ENCODE results near the gene SLC9C1. TPM values are rescaled to one million over a fixed set of nuclear protein-coding genes. Genes with fewer than 3 reads are reported as not detected.

SLC9C1 gene
- total RNA-seq, 1 donor from 2014 or later, result not detected

GRCh38 chr3:112304611-112305010 lies 10.6 kb upstream of the SLC9C1 start:
- no peak overlapping the region for H3K27ac ChIP-seq
- no peaks in the 10 kb centered on the region for H3K9me3 ChIP-seq
- H3K36me3 ChIP-seq, result no peaks in the 10 kb centered on the region
- DNase-seq, result no peak
- intact Hi-C loops (cut with DNase I), result no loop called here
- peaks cover 25% of the 10 kb centered on the region for H3K4me1 ChIP-seq
- H3K4me3 ChIP-seq, result no peak overlapping the region
- H3K27me3 ChIP-seq (ENCODE audit: low read depth), result no peaks in the 10 kb centered on the region
- ATAC-seq, result no peak
- no peak for TF ChIP-seq CTCF (IDR thresholded peaks at IDR 0.05)

GRCh38 chr3:112303764-112304325 lies 9.8 kb upstream of the SLC9C1 start:
- no peak for DNase-seq
- TF ChIP-seq CTCF (IDR thresholded peaks at IDR 0.05), result no peak
- Histone ChIP-seq H3K36me3 (no peaks in the 10 kb centered on the region), H3K27me3 (ENCODE audit: low read depth) (no peaks in the 10 kb centered on the region), H3K4me3 (peak overlapping the region; percentile 51), H3K27ac (peak overlapping the region; percentile 4), H3K9me3 (no peaks in the 10 kb centered on the region), H3K4me1 (peaks cover 25% of the 10 kb centered on the region)
- intact Hi-C loops (cut with DNase I), result no loop called here
- ATAC-seq, result peak; percentile 51 to 52

GRCh38 chr3:112302881-112303763 lies 9.1 kb upstream of the SLC9C1 start:
- H3K27me3 ChIP-seq (ENCODE audit: low read depth), result no peaks in the 10 kb centered on the region
- no peaks in the 10 kb centered on the region for H3K9me3 ChIP-seq
- ATAC-seq (peak in 1 of 2 donors; percentile 6), DNase-seq (no peak)
- no peak for TF ChIP-seq CTCF (IDR thresholded peaks at IDR 0.05)
- intact Hi-C loops (cut with DNase I), result no loop called here
- peaks cover 25% of the 10 kb centered on the region for H3K4me1 ChIP-seq
- H3K27ac ChIP-seq, result peak overlapping the region; percentile 4
- no peaks in the 10 kb centered on the region for H3K36me3 ChIP-seq
- H3K4me3 ChIP-seq, result peak overlapping the region; percentile 51

- intact Hi-C loops (cut with DNase I), result no loop called here
- DNase-seq, result no peak
- H3K36me3 ChIP-seq, result no peaks in the 10 kb centered on the region
- H3K27ac ChIP-seq, result no peak overlapping the region
- no peak for ATAC-seq
- TF ChIP-seq CTCF (IDR thresholded peaks at IDR 0.05), result no peak
- peaks cover 25% of the 10 kb centered on the region for H3K4me1 ChIP-seq
- no peaks in the 10 kb centered on the region for H3K9me3 ChIP-seq
- H3K4me3 ChIP-seq, result no peak overlapping the region
- no peaks in the 10 kb centered on the region for H3K27me3 ChIP-seq (ENCODE audit: low read depth)
These were observed 8.3 kb upstream of the SLC9C1 start for GRCh38 chr3:112302150-112302830.

- DNase-seq, result no peak
- intact Hi-C loops (cut with DNase I), result no loop called here
- TF ChIP-seq CTCF (IDR thresholded peaks at IDR 0.05), result no peak
- H3K9me3 ChIP-seq, result no peaks in the 10 kb centered on the region
- H3K36me3 ChIP-seq, result no peaks in the 10 kb centered on the region
- no peak for ATAC-seq
- H3K27ac ChIP-seq, result no peak overlapping the region
- H3K4me1 ChIP-seq, result peaks cover 12% of the 10 kb centered on the region
- H3K27me3 ChIP-seq (ENCODE audit: low read depth), result no peaks in the 10 kb centered on the region
- no peak overlapping the region for H3K4me3 ChIP-seq
These were observed 4.8 kb upstream of the SLC9C1 start for GRCh38 chr3:112298781-112299180.
